ENCODE measurements around the gene DCUN1D5.
"Not testable (repeated sequence)": the region's sequence is repeated elsewhere in the genome, so short reads cannot be mapped to it uniquely, and the experiment has no call there.

DCUN1D5 gene

GRCh38 chr11:103053997-103054396 is 38.0 kb downstream of the DCUN1D5 start:
- DNase-seq = no peak

- no peak for DNase-seq
These were observed 40.0 kb downstream of the DCUN1D5 start for GRCh38 chr11:103051981-103052380.

GRCh38 chr11:103051151-103051801 is 40.7 kb downstream of the DCUN1D5 start:
- no peak for DNase-seq

GRCh38 chr11:103050351-103050750 is 41.6 kb downstream of the DCUN1D5 start:
- DNase-seq = no peak

GRCh38 chr11:103047837-103048236 is 44.1 kb downstream of the DCUN1D5 start:
- no peak for DNase-seq

GRCh38 chr11:103043826-103044678 is 47.9 kb downstream of the DCUN1D5 start:
- no peak for DNase-seq

GRCh38 chr11:103042161-103042560 is 49.8 kb downstream of the DCUN1D5 start:
- no peak for DNase-seq

- DNase-seq = no peak
These were observed 56.0 kb downstream of the DCUN1D5 start for GRCh38 chr11:103035791-103036434.

GRCh38 chr11:103035216-103035615 is 56.7 kb downstream of the DCUN1D5 start:
- DNase-seq = no peak

GRCh38 chr11:103031834-103032233 is 60.1 kb downstream of the DCUN1D5 start:
- no peak for DNase-seq

- DNase-seq = no peak
These were observed 62.6 kb downstream of the DCUN1D5 start for GRCh38 chr11:103029401-103029800.

GRCh38 chr11:103028304-103029020 is 63.5 kb downstream of the DCUN1D5 start:
- DNase-seq = not testable (repeated sequence)

GRCh38 chr11:103024086-103024485 is 67.9 kb downstream of the DCUN1D5 start:
- no peak for DNase-seq

GRCh38 chr11:103016031-103016430 is 75.9 kb downstream of the DCUN1D5 start:
- no peak for DNase-seq

GRCh38 chr11:103013421-103013820 is 78.5 kb downstream of the DCUN1D5 start:
- DNase-seq = no peak
